SK-N-SH (cell line): Measurements from ENCODE around the gene SCART1.

Source experiments
- CTCF ChIP-seq: fragments of 200-600 bp; sonication (generic); IDR thresholded peaks from 2 replicates; pipeline ENCODE4 v1.6.1; 2017; ENCODE audit warnings: antibody characterized with exemption, mild to moderate bottlenecking, moderate library complexity
- POLR2AphosphoS5 ChIP-seq: IDR thresholded peaks from 2 replicates; pipeline ENCODE4 v1.6.1; 2012; ENCODE audit warnings: low read depth, low read length

DNA sequence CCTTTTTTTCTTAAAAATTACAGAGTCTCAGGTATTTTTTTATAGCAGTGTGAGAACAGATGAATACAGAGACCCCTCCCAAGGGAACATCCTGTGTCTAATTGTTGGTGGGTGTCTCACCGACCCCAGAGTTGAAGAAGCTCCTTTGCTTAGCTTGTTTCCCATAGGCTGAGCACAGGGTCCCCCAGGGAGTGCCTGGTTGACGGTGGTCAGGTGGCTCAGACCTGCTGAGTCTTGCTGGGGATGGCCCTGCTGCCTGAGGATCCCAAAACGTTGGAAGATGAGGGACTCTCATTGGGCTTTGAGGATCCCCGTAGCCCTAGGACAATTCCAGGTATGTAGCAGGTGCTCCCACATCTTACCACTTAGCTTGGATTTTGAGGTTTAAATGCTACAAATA, 19.5 kb downstream of the SCART1 start:
- TF ChIP-seq POLR2AphosphoS5, result no peak
- no peak for TF ChIP-seq CTCF
